Activated naive CD8-positive, alpha-beta T cell treated with anti-CD3 and anti-CD28 coated beads, Interleukin-2, amount 10 ng/mL, durations not matched to agents 7 days and 5 days (primary cell): ENCODE results near the gene TRAP1. TPM values are rescaled to one million over a fixed set of nuclear protein-coding genes. Genes with fewer than 3 reads are reported as not detected.

Source experiments
- ATAC-seq: fragments of 150-1000 bp; cut with Tn5 transposase; one replicate; pipeline ENCODE4 v1.10.0; 2021; ENCODE audit warnings: low read depth, moderate library complexity
- POLR2A ChIA-PET: fragments of 350-600 bp; sonication (Branson Sonifier 250); formaldehyde crosslinking; loops from one replicate; lab custom pipeline; 2021; ENCODE audit warnings: antibody characterized with exemption; lab: Charles Lee
- DNase-seq: peaks from one replicate; pipeline ENCODE4 v3.0.0; 2021
- H3K27ac Mint-ChIP-seq: one replicate; pipeline ENCODE4 v1.8.0; 2022; ENCODE audit warnings: mild to moderate bottlenecking, mixed read lengths
- H3K27me3 Mint-ChIP-seq: one replicate; pipeline ENCODE4 v1.8.0; 2022; ENCODE audit warnings: mild to moderate bottlenecking, moderate library complexity, mixed read lengths
- H3K36me3 Mint-ChIP-seq: one replicate; pipeline ENCODE4 v1.8.0; 2021; ENCODE audit warnings: mild to moderate bottlenecking, mixed read lengths
- H3K4me1 Mint-ChIP-seq: one replicate; pipeline ENCODE4 v1.8.0; 2021; ENCODE audit warnings: mixed read lengths
- H3K4me3 Mint-ChIP-seq: one replicate; pipeline ENCODE4 v1.8.0; 2022; ENCODE audit warnings: mild to moderate bottlenecking, moderate library complexity, mixed read lengths
- H3K9me3 Mint-ChIP-seq: one replicate; pipeline ENCODE4 v1.8.0; 2021; ENCODE audit warnings: mixed read lengths
- total RNA-seq, 2 experiments: library from RNA; stranded (reverse); gene quantifications; one replicate each; pipeline ENCODE4 v1.2.3, GENCODE V29; 2021

The TRAP1 gene
- total RNA-seq: 100 to 1,000 TPM; 116 to 121 TPM

DNA sequence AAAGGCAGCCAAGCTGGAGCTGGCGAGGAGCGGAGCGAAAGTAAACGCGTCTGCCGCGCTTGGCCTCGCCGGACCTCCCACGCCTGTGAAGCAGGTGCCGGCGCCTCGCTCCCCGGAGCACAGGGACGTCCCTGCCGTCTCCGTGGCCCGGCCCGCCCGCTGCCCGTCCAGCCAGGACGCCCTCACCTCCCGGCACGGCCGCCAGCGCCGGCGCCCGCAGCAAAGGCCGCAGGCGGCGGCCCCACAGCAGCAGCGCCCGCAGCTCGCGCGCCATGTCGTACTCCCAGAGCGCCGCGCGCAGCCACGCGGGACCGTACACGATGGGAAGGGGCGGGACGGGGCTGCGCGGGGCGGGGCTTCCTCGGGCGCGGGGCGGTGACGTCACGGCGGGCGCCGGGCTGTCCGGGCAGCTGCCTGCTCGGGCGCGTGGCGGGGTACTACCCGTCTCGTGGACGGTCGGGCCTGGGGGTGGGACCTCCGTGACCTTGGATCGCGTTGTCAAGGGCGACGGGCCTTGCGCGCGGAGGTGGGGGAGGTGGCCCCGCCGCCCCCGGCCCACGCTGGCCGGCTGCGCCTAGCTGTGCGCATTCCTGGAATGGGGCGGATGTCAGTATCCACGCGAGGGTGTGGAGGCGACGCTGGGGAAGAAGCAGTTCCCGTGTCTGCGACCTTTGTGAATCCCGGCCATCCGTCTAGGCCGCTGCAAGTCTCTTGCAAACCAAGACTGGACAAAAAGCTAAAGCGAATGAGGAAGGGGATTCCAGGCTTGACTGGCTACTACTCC lies at the start of gene TRAP1:
TSS of gene TRAP1 (minus strand) at position 290 of the 784 bp plus-strand sequence. CDS start at position 274, 16 bp downstream.
- Mint-ChIP-seq H3K27me3 (no peaks in the 10 kb centered on the region), H3K9me3 (no peaks in the 10 kb centered on the region), H3K4me1 (peaks cover 22% of the 10 kb centered on the region), H3K4me3 (peak within 1 kb of the TSS; percentile 93), H3K27ac (peak within 1 kb of the TSS; percentile 92), H3K36me3 (peaks cover 15% of the 10 kb centered on the region)
- POLR2A ChIA-PET: interaction anchor here (0.6 to 1.5 kb wide), 10 partner anchors 15 to 759 kb away, joined by 3 to 12 read pairs (median 4); partner anchors contain the start of genes CREBBP and HMOX2
- ATAC-seq (peak; percentile 96), DNase-seq (peak; percentile 96)

DNA sequence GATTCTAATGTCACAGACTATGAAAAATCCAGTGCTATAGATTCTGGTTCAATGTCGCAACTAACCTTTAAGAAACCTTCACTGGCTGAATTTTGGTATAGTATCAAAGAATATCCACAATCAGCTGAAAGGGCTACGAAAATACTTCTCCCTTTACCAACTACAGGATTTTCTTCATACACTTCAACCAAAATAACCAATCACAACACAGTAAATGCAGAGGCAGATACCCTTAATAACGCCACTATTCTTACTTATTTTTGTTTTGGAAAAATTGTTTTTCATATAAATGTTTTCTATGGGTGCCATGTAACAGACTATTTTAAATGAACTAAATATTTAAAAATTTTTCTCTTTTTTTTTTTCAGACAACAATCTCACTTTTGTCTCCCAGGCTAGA lies 48.9 kb upstream of the TRAP1 start:
- POLR2A ChIA-PET: no interaction called here

DNA sequence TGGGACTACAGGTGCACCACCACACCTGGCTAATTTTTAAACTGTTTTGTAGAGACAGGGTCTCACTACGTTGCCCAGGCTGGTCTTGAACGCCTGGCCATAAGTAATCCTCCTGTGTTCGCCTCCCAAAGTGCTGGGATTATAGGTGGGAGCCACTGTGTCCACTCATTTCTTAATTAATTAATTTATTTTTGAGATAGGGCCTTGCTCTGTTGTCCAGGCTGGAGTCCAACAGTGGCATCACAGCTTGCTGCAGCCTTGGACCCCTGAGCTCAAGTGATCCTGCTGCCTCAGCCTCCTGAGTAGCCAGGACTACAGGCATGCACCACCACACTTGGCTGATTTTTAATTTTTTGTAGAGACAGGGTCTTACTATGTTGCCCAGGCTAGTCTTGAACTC lies 47.1 kb upstream of the TRAP1 start:
- peaks cover 5% of the 10 kb centered on the region for H3K4me1 Mint-ChIP-seq
- no peak for ATAC-seq
- DNase-seq: no peak
- H3K36me3 Mint-ChIP-seq: peaks cover 21% of the 10 kb centered on the region
- no peaks in the 10 kb centered on the region for H3K27me3 Mint-ChIP-seq
- H3K27ac Mint-ChIP-seq: no peak overlapping the region
- POLR2A ChIA-PET: no interaction called here
- H3K4me3 Mint-ChIP-seq: no peak overlapping the region
- H3K9me3 Mint-ChIP-seq: no peaks in the 10 kb centered on the region

More for the DNA sequence above, 48.9 kb upstream of the TRAP1 start:
- Mint-ChIP-seq H3K9me3 (no peaks in the 10 kb centered on the region), H3K36me3 (peaks cover 25% of the 10 kb centered on the region), H3K4me1 (peaks cover 5% of the 10 kb centered on the region), H3K27me3 (no peaks in the 10 kb centered on the region), H3K27ac (no peak overlapping the region), H3K4me3 (no peak overlapping the region)
- no peak for DNase-seq
- ATAC-seq: no peak

DNA sequence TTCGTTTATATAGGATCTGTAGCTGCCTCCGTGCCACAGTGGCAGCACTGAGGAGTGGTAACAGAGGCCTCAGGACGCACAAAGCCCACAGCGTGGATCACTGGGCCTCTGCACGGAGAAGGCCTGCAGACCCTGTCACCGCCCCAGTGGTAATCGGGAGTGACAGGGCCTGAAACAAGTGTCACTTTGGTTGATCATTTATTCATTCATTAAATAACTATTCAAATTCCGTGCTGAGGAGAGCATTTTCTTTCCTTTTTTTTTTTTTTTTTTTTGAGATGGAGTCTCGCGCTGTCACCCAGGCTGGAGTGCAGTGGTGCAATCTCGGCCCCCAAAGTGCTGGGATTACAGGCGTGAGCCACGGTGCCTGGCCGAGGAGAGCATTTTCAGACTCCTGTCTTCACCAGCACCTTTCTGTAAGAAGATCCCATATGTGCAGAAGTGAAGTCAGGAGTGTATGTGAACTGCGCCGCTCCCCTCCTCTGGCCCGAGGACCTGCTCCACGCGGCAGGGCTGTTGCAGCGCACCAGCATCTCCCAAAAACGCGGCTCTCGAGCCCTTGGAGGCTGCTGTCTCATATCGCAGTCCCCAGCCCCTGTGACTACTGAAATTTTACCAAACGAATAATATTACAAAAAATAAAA lies 44.9 kb upstream of the TRAP1 start:
- no peak overlapping the region for H3K4me3 Mint-ChIP-seq
- H3K4me1 Mint-ChIP-seq: no peaks in the 10 kb centered on the region
- DNase-seq (no peak), ATAC-seq (no peak)
- POLR2A ChIA-PET: no interaction called here
- H3K9me3 Mint-ChIP-seq: no peaks in the 10 kb centered on the region
- H3K27ac Mint-ChIP-seq: no peak overlapping the region
- H3K36me3 Mint-ChIP-seq: peaks cover 13% of the 10 kb centered on the region
- H3K27me3 Mint-ChIP-seq: no peaks in the 10 kb centered on the region

DNA sequence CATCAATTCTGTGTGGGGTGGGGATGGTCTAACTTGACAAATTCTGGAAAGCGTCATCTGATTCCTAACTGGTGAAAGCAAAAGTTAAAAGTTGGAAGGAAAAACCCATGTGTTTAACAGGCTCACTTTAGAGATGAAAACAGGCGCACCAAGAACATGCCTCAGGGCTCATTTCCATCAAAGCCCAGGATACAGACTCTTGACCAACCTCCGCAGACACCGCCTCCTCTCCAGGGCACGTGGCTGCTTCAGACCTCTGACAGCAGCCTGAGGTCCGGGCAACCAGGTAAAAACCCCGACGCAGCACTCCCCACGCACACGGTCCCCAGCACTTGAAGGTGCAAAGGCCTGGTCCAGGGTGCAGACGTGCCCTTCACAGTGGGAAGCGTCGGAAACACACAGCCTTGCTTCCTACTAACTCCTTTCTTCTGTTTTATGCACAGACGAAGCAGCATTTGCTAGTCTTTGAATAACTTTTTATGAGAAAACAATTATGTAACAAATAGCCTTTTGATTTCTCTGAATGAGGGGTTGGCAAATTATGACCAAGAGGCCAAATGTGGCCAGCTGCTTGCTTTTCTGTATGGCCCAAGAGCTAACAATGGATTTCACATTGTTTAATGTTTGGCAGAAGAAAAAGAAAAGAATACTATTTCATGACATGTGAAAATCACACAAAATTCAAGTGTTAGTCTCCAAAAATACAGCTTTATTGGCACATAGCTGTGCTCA lies 44.2 kb upstream of the TRAP1 start:
- DNase-seq: no peak
- Mint-ChIP-seq H3K4me1 (no peaks in the 10 kb centered on the region), H3K27ac (no peak overlapping the region), H3K4me3 (no peak overlapping the region), H3K36me3 (peaks cover 8% of the 10 kb centered on the region), H3K27me3 (no peaks in the 10 kb centered on the region), H3K9me3 (no peaks in the 10 kb centered on the region)
- no peak for ATAC-seq
- POLR2A ChIA-PET: no interaction called here

DNA sequence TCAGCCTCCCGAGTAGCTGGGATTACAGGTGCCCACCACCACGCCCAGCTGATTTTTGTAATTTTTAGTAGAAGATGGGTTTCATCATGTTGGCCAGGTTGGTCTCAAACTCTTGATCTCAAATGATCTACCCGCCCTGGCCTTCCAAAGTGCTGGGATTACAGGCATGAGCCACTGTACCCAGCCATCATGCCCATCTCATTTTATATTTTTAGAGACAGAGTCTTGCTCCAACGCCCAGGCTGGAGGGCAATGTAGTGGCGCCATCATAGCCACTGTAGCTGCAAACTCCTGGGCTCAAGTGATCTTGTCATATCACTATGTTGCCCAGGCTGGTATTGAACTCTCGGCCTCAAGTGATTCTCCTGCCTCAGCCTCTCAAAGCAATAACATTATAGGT lies 43.2 kb upstream of the TRAP1 start:
- Mint-ChIP-seq H3K27ac (peak overlapping the region; percentile 73), H3K4me1 (no peaks in the 10 kb centered on the region), H3K27me3 (no peaks in the 10 kb centered on the region), H3K9me3 (no peaks in the 10 kb centered on the region), H3K36me3 (peaks cover 4% of the 10 kb centered on the region), H3K4me3 (no peak overlapping the region)
- POLR2A ChIA-PET: no interaction called here
- no peak for ATAC-seq
- no peak for DNase-seq

DNA sequence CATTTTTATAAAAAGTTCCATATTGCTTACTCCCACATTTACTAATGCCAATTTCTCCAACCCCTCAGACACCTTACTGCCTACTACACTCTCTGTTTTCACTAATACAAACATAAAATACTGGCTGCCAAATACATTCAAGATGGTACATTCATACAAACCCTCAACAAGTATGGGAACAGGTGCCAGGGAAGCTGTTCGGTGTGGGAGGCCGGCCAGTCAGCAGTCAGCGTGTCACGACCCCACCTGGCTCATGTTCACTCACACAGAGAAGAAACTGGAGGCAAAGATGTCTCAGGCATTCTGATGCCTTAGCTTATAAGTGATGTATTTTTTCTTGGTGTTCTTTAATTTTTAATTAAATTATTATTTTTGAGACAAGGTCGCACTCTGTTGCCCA lies 42.4 kb upstream of the TRAP1 start:
- Mint-ChIP-seq H3K4me1 (no peaks in the 10 kb centered on the region), H3K9me3 (no peaks in the 10 kb centered on the region), H3K27ac (peak overlapping the region; percentile 78), H3K36me3 (peaks cover 4% of the 10 kb centered on the region), H3K4me3 (no peak overlapping the region), H3K27me3 (no peaks in the 10 kb centered on the region)
- no peak for DNase-seq
- no peak for ATAC-seq
- POLR2A ChIA-PET: no interaction called here

DNA sequence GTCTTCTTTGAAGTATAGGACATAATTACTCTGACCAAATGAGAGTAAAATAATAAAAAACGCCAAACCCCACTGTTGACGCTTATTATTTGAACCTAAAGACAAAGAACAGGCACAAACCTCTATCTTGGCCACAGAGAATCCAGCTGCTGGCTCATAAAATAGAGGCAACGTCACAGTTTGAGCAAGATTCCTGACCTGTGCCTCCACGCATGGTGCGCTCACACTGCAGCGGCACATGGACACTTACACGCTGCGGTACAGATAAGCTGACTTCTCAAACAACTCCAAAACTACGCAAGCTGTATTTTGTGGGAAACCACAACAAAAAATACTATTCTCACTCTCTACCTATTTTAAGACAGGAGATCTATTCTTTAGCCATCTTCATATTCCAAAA lies 38.8 kb upstream of the TRAP1 start:
- POLR2A ChIA-PET: no interaction called here
- no peak overlapping the region for H3K4me3 Mint-ChIP-seq

DNA sequence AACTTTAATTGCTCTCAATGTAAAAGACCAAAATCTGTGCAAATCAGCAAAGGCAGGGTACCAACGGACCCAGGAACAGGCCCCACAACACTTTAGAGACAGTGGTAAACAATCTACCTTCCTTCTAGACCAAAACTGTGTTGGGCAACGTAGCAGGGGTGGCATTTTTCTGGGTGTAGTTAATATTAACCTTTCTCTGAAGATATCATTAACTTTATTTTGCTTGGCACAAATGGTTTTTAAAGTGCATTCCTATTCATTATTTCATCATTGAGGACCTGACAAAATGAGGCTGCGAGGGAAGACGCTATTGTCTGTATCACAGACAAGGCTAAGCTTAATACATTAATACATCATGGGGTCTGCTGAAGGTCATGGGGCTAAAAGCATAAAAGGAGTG lies 37.9 kb upstream of the TRAP1 start:
- POLR2A ChIA-PET: no interaction called here
- ATAC-seq (no peak), DNase-seq (no peak)
- no peak overlapping the region for H3K4me3 Mint-ChIP-seq
- H3K36me3 Mint-ChIP-seq: peaks cover 11% of the 10 kb centered on the region
- no peaks in the 10 kb centered on the region for H3K9me3 Mint-ChIP-seq
- no peak overlapping the region for H3K27ac Mint-ChIP-seq
- no peaks in the 10 kb centered on the region for H3K27me3 Mint-ChIP-seq
- no peaks in the 10 kb centered on the region for H3K4me1 Mint-ChIP-seq

More for the DNA sequence above, 38.8 kb upstream of the TRAP1 start:
- peaks cover 9% of the 10 kb centered on the region for H3K36me3 Mint-ChIP-seq
- no peaks in the 10 kb centered on the region for H3K4me1 Mint-ChIP-seq
- no peak overlapping the region for H3K27ac Mint-ChIP-seq
- no peaks in the 10 kb centered on the region for H3K27me3 Mint-ChIP-seq
- no peaks in the 10 kb centered on the region for H3K9me3 Mint-ChIP-seq
- ATAC-seq: no peak
- DNase-seq: no peak

DNA sequence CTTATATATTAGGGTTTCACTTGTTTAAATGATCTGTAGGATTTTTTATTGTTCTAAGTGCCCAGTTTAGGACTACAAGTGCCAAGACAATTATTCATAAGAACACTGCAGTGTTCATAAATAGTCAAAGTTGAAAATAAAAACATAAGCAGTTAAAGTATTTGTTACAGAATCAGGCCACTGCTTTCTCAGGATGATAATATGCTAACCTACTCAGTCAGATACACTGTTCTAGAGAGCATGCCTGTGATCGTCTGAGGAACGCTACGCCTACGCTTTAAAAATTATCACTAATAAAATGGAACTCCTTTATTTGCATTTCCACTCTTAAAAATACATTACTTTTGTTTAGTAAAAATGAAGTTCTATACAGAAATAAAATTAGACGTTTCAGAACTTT lies 37.4 kb upstream of the TRAP1 start:
- ATAC-seq (no peak), DNase-seq (no peak)
- no peaks in the 10 kb centered on the region for H3K27me3 Mint-ChIP-seq
- POLR2A ChIA-PET: no interaction called here
- H3K4me3 Mint-ChIP-seq: no peak overlapping the region
- peaks cover 2% of the 10 kb centered on the region for H3K4me1 Mint-ChIP-seq
- no peak overlapping the region for H3K27ac Mint-ChIP-seq
- H3K9me3 Mint-ChIP-seq: no peaks in the 10 kb centered on the region
- peaks cover 16% of the 10 kb centered on the region for H3K36me3 Mint-ChIP-seq

DNA sequence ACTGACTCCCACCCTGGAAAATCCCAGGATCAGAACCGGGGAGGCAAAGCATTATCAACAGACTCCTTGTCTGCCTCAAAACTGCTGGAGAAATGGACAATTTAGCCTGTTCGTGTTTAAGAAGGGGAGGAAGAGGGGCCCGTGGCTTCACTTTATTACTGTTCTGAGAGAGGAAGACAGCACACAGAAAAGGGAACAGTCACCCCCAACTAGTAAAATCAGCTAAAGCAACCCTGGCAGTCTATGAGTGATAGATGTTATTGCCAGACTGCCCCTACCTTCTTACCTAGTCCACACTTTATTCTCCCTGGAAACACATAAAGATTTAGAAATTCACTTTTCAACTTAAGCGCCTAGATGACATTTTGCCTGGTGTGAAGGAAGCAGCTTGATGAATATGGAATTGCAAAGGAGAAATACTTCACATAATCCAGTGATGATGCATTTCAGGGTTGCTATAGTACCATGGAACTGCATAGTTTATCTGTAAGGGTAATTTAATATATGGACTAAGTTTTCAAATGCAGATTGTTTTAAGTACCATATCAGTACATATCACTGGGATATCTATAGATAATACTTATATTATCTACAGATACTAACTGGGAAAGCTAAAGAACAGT lies 36.9 kb upstream of the TRAP1 start:
- no peaks in the 10 kb centered on the region for H3K27me3 Mint-ChIP-seq
- no peak for DNase-seq
- peaks cover 19% of the 10 kb centered on the region for H3K36me3 Mint-ChIP-seq
- ATAC-seq: no peak
- no peak overlapping the region for H3K4me3 Mint-ChIP-seq
- H3K4me1 Mint-ChIP-seq: peaks cover 5% of the 10 kb centered on the region
- no peaks in the 10 kb centered on the region for H3K9me3 Mint-ChIP-seq
- POLR2A ChIA-PET: no interaction called here
- no peak overlapping the region for H3K27ac Mint-ChIP-seq

DNA sequence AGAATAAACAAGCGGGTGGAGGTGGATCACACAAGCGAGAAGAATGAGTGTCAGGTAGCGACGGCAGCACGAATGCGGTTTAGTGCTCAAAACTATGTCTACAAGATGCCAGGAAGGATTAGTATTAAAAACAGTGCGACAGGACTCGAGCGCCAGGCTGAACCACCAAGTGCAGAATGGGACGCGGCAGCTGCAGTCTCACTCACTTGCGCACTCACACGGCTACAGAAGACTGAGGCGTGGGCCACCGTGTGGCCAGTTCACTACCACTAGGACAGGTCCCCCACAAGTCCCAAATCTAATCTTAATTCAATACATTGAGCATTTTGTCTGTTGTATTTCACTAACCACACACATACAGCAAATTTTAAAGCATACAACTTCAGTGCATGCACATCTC lies 35.7 kb upstream of the TRAP1 start:
- Mint-ChIP-seq H3K36me3 (peaks cover 25% of the 10 kb centered on the region), H3K4me3 (no peak overlapping the region), H3K27me3 (no peaks in the 10 kb centered on the region), H3K27ac (no peak overlapping the region), H3K4me1 (peaks cover 5% of the 10 kb centered on the region), H3K9me3 (no peaks in the 10 kb centered on the region)
- ATAC-seq (no peak), DNase-seq (no peak)
- POLR2A ChIA-PET: no interaction called here

DNA sequence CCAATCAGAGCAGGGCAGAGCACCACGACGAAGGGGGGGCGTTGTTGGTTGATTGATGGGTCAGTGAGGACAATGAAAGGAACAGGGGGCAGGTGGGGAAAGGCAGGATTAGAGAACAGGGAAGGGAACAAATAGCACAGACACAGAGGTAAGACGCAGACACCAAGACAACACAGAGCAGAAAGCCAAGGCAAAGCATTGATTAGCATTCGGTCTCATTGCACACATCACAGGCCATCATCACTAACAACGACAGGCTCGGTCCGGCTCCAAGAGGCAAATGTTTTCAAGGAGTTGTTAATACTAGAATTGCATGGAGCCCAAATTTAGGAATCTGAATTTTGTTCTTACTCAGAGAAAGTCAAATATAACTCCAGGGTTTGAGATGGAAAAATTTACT lies 34.6 kb upstream of the TRAP1 start:
- ATAC-seq (no peak), DNase-seq (no peak)
- POLR2A ChIA-PET: no interaction called here
- no peak overlapping the region for H3K27ac Mint-ChIP-seq
- no peaks in the 10 kb centered on the region for H3K27me3 Mint-ChIP-seq
- peaks cover 6% of the 10 kb centered on the region for H3K4me1 Mint-ChIP-seq
- no peak overlapping the region for H3K4me3 Mint-ChIP-seq
- no peaks in the 10 kb centered on the region for H3K9me3 Mint-ChIP-seq
- H3K36me3 Mint-ChIP-seq: peaks cover 32% of the 10 kb centered on the region
